Mucosa of descending colon (tissue), 3 donors: Measurements from ENCODE around the gene BEST1. TPM values are rescaled to one million over a fixed set of nuclear protein-coding genes. Genes with fewer than 3 reads are reported as not detected.
A peak's percentile ranks its signal among the peaks of the same experiment; 100 is the strongest.

Source experiments
- ATAC-seq: fragments of 200-7000 bp; cut with Tn5 transposase; one replicate; pipeline ENCODE4 v1.9.1; 2020; ENCODE audit warnings: mild to moderate bottlenecking, moderate library complexity
- DNase-seq, 3 donors: peaks; one replicate each; pipeline ENCODE4 v3.0.0-alpha.2; 2020
- H3K36me3 ChIP-seq: fragments of 200-600 bp; one replicate; pipeline ENCODE4 v1.8.0; 2021; ENCODE audit warnings: low read depth, mild to moderate bottlenecking
- H3K4me1 ChIP-seq: fragments of 200-600 bp; one replicate; pipeline ENCODE4 v1.8.0; 2021; ENCODE audit warnings: low read depth, mild to moderate bottlenecking
- H3K4me3 ChIP-seq: fragments of 200-600 bp; one replicate; pipeline ENCODE4 v1.8.0; 2021; ENCODE audit warnings: mild to moderate bottlenecking
- H3K9me3 ChIP-seq: fragments of 200-600 bp; one replicate; pipeline ENCODE4 v1.8.0; 2021; ENCODE audit warnings: mild to moderate bottlenecking
- intact Hi-C, 2 donors: fragments of 100-400 bp; cut with DNase I in 1 of 2; cut with micrococcal nuclease in 1 of 2; formaldehyde crosslinking; loops; one replicate each; pipeline versions ENCODE4 v1.11.0 to v1.11.1; 2022; cut with DNase I, micrococcal nuclease
- total RNA-seq, 3 donors: library from RNA; stranded (reverse); fragmentation: NEBNext Ultra II Directional in 2 of 3; extraction: Animal tissue kit (Norgen Biotek cat#: 25700) in 2 of 3; gene quantifications; one replicate each; pipeline versions ENCODE4 v1.2.1 to v1.2.4, GENCODE V29; 2021 to 2023
- TF ChIP-seq, protein P1 (sequence below): fragments of 200-600 bp; IDR thresholded peaks from one replicate; pipeline ENCODE4 v1.8.0; 2022; ENCODE audit warnings: antibody characterized with exemption, mild to moderate bottlenecking
- donor health status: DM: no; HTN: no; CAD: no; lungs with moderate emphysema.
- donor health status: DM: no; HTN: no; CAD: no.
- donor health status: DM: no; HTN: yes; CAD: no.

Gene BEST1
- total RNA-seq, 3 donors from 2014 or later, result 0.41 to 2.8 (median 1.8) TPM

DNA sequence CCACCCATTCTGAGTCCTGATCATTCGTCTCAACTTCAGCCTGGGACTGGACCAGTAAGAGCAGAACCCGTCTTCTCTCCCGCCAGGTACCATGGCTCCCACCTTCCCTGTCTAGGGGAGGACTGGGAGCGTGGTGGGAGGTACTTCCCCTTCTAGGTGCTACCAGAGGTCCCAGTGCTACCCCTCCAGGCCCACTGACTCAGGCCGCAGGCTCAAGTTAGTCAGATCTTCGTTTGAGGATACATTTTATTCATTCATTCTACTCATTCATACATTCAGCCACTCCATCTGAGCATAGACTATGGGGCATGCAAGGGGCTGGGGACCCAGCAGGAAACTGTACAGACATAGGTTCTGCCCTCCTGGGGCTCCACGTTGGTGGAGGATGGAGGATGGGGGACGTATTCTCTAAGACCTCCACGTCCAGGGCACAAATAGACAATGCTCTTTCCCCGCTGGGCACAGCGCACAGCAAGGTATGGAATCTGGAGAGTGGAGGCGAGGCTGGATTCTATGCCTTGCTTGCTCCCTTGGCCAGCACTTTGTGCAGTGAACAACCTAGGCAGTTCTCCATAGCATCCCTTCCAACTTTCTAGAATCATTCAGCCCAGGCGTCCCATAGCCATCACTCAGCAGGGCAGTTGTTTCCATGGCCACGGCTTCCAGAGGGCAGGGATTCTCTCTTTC, 31.8 kb upstream of the BEST1 start:
- TF ChIP-seq, protein P1, sequence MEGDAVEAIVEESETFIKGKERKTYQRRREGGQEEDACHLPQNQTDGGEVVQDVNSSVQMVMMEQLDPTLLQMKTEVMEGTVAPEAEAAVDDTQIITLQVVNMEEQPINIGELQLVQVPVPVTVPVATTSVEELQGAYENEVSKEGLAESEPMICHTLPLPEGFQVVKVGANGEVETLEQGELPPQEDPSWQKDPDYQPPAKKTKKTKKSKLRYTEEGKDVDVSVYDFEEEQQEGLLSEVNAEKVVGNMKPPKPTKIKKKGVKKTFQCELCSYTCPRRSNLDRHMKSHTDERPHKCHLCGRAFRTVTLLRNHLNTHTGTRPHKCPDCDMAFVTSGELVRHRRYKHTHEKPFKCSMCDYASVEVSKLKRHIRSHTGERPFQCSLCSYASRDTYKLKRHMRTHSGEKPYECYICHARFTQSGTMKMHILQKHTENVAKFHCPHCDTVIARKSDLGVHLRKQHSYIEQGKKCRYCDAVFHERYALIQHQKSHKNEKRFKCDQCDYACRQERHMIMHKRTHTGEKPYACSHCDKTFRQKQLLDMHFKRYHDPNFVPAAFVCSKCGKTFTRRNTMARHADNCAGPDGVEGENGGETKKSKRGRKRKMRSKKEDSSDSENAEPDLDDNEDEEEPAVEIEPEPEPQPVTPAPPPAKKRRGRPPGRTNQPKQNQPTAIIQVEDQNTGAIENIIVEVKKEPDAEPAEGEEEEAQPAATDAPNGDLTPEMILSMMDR, result no peak
- no peak for ATAC-seq
- Histone ChIP-seq H3K4me1 (no peaks in the 10 kb centered on the region), H3K9me3 (no peaks in the 10 kb centered on the region), H3K36me3 (no peaks in the 10 kb centered on the region), H3K4me3 (no peak overlapping the region)
- intact Hi-C loops, result no loop called here
- peak in 2 of 3 donors; percentile 19 to 22 for DNase-seq

GRCh38 chr11:61918938-61919704, 31.0 kb upstream of the BEST1 start:
- Histone ChIP-seq H3K4me3 (no peak overlapping the region), H3K4me1 (no peaks in the 10 kb centered on the region), H3K36me3 (no peaks in the 10 kb centered on the region), H3K9me3 (no peaks in the 10 kb centered on the region)
- TF ChIP-seq, protein P1, result no peak
- ATAC-seq (no peak), DNase-seq (peak in 1 of 3 donors; percentile 49)
- intact Hi-C loops, result no loop called here

DNA sequence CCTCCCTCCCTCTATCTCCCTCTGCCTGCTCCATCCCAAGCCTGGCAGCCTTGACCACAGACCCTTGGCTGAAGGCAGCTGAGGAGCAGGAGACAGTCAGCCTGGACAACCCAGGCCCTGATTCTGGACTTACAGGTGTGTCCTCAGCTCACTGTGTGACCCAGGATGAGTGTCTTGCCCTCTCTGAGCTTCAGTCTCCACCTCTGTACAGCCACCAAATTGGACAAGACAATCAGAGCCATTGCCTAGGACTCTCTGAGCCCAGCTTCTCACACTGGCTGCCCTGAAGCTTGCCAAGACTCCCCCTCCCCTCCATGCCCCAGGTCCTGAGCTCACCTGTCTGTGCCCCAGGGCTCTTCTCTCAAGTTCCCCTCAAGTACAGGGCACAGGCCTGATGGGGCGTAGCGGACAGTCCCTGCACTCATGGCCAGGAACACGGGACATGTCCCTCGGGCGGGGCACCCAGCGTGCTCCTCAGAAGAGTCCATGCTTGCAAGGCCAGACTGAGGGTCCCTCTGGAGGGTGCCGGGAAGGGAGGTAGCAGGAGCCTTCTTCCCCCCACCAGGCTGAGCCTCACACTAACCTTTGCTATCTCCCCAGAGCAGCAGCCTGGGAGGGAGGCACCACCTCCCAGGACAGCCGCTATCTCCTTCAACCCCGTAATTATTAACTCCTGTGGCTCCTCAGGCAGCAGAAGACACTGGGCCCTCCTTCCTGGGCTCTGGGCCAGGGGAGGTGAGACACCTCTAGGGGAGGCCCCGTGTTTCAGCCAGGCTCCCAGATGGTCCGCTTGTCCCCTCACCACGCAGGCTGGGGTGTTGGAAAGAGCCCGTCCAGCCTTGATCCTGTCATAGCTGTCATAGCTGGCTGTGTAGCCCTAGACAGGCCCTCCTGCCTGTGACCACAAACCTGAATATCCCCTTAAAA, 30.2 kb upstream of the BEST1 start:
- H3K9me3 ChIP-seq, result no peaks in the 10 kb centered on the region
- H3K36me3 ChIP-seq, result no peaks in the 10 kb centered on the region
- intact Hi-C loops, result no loop called here
- H3K4me3 ChIP-seq, result no peak overlapping the region
- H3K4me1 ChIP-seq, result no peaks in the 10 kb centered on the region
- DNase-seq (peak in 2 of 3 donors; percentile 22 to 50), ATAC-seq (no peak)
- TF ChIP-seq, protein P1, result no peak

DNA sequence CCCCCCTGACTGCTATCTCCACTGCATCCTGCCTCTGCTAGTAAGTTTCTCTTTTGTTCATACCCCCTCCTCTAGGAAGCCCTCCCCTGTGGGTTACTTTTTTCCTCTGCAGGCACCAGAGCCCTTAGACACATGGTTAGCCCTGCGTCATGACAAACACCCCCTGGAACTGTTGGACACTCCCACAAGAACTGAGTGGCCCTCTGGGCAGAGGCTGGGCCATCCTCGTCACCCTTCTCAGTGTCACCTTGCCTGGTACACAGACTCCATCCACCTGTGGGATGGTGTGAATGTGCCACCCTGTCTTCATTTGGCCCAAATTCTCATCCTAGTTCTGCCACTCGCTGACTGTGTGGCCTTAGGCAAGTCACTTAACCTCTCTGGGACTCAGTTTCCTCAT, 28.7 kb upstream of the BEST1 start:
- DNase-seq (no peak), ATAC-seq (no peak)
- intact Hi-C loops, result no loop called here
- Histone ChIP-seq H3K4me1 (no peaks in the 10 kb centered on the region), H3K4me3 (no peak overlapping the region), H3K9me3 (no peaks in the 10 kb centered on the region), H3K36me3 (no peaks in the 10 kb centered on the region)
- TF ChIP-seq, protein P1, result no peak

DNA sequence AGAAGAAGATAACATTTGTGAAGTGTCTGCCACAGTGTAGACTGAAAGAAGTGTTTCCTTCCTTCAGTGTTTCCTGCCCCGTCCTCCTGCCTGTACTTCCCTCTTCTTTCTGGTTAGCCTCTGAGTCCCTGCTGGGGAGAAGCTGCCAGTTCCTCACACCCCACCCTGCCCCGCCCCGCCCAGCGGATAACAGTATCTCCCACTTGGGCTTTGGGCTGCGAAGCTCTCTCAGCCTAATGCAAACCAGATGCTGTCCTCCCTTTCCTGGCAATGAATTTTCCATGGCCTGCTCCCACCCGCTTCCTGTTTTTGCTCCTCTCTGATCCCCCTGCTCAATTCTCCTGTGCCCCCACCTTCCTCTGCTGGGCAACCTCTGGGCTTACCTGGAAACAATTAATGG, 27.6 kb upstream of the BEST1 start:
- Histone ChIP-seq H3K36me3 (no peaks in the 10 kb centered on the region), H3K9me3 (no peaks in the 10 kb centered on the region), H3K4me3 (no peak overlapping the region), H3K4me1 (no peaks in the 10 kb centered on the region)
- intact Hi-C loops, result no loop called here
- peak; percentile 36 to 79 (median 55) for DNase-seq
- TF ChIP-seq, protein P1, result no peak
- ATAC-seq, result peak; percentile 53
